T-helper 2 cell treated with Interferon-gamma antibody and Interleukin-4, amounts not matched to agents 5 μg/mL and 100 μg/mL, for 36 hours (primary cell): ENCODE measurements around the gene MAP7D1.
"Not testable (repeated sequence)": the region's sequence is repeated elsewhere in the genome, so short reads cannot be mapped to it uniquely, and the experiment has no call there.

ENCODE experiments used
- DNase-seq: peaks from one replicate; pipeline ENCODE4 v3.0.0; 2021; ENCODE audit warnings: low spot score
- H3K27ac Mint-ChIP-seq: one replicate; pipeline ENCODE4 v1.8.0; 2021; ENCODE audit warnings: mild to moderate bottlenecking, mixed read lengths
- H3K27me3 Mint-ChIP-seq: one replicate; pipeline ENCODE4 v1.8.0; 2021; ENCODE audit warnings: low read depth, mixed read lengths
- H3K36me3 Mint-ChIP-seq: one replicate; pipeline ENCODE4 v1.8.0; 2021; ENCODE audit warnings: low read depth, mixed read lengths
- H3K4me1 Mint-ChIP-seq: one replicate; pipeline ENCODE4 v1.8.0; 2021; ENCODE audit warnings: low read depth, mixed read lengths
- H3K4me3 Mint-ChIP-seq: one replicate; pipeline ENCODE4 v1.8.0; 2022; ENCODE audit warnings: mild to moderate bottlenecking, moderate library complexity, mixed read lengths
- H3K9me3 Mint-ChIP-seq: one replicate; pipeline ENCODE4 v1.8.0; 2021; ENCODE audit warnings: mixed read lengths

The MAP7D1 gene

DNA sequence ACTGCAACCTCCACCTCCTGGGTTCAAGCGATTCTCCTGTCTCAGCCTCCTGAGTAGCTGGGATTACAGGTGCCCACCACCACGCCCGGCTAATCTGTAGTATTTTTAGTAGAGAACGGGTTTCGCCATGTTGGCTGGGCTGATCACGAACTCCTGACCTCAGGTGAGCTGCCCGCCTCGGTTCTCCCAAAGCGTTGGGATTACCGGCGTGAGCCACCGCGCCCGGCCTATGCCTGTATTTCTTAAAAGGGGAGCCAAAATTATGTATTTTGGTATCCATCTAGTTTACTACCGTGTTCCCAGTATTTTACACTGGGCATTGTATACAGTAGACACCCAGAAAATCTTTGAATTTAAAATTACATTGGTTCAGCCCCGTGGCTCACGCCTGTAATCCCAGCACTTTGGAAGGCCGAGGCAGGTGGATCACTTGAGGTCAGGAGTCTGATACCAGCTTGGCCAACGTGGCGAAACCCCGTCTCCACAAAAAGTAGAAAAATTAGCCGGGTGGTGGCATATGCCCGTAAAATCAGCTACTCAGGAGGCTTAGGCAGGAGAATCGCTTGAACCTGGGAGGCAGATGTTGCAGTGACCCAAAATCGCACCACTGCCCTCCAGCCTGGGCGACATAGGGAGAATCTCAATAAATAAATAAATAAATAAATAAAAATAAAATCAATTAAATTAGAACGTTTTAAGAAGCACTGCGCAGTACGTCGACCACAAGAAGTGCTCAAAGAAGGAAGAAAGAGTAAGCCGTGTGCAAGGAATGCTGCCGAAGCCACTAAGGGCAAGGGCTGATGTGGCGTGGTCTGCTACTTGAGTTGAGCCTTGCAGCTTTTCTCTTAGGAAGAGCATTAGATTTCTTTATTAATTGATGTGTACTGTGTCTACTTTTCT is 66.8 kb downstream of the MAP7D1 start:
- peak overlapping the region; percentile 93 for H3K4me3 Mint-ChIP-seq
- peak overlapping the region; percentile 100 for H3K27ac Mint-ChIP-seq
- H3K4me1 Mint-ChIP-seq: peaks cover 25% of the 10 kb centered on the region
- no peaks in the 10 kb centered on the region for H3K27me3 Mint-ChIP-seq
- no peak for DNase-seq
- no peaks in the 10 kb centered on the region for H3K9me3 Mint-ChIP-seq
- peaks cover 26% of the 10 kb centered on the region for H3K36me3 Mint-ChIP-seq

DNA sequence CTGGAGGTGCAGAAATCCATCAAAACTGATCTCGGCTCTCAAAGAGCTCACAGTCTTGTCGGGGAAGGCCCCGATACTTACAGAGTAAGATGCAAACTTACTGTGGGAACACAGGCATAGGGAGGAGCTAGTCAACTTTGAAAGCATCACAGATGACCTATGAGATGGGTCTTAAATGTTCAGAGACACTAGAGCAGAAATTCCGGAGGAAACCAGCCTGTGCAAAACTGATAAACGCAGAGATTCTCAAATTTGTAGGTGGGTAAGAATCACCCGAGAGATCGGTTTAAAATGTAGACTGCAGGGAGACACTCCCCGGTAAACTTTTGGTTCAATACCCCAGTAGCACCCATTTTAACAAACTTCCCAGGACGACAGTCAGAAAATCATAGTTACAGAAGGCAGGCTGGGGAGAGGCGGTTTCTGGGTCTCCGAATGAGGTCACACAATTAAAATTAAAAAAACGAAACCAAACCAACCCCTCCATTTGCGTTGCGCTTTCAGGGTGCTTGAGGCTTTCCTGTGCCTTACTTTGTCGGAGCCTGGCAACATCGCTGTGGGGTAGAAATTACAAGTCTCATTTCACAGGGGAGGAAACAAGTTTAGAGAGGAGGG is 67.5 kb downstream of the MAP7D1 start:
- H3K27ac Mint-ChIP-seq: peak overlapping the region; percentile 100
- H3K27me3 Mint-ChIP-seq: no peaks in the 10 kb centered on the region
- H3K4me1 Mint-ChIP-seq: peaks cover 25% of the 10 kb centered on the region
- H3K9me3 Mint-ChIP-seq: no peaks in the 10 kb centered on the region
- peaks cover 26% of the 10 kb centered on the region for H3K36me3 Mint-ChIP-seq
- peak; percentile 52 for DNase-seq
- H3K4me3 Mint-ChIP-seq: peak overlapping the region; percentile 93

DNA sequence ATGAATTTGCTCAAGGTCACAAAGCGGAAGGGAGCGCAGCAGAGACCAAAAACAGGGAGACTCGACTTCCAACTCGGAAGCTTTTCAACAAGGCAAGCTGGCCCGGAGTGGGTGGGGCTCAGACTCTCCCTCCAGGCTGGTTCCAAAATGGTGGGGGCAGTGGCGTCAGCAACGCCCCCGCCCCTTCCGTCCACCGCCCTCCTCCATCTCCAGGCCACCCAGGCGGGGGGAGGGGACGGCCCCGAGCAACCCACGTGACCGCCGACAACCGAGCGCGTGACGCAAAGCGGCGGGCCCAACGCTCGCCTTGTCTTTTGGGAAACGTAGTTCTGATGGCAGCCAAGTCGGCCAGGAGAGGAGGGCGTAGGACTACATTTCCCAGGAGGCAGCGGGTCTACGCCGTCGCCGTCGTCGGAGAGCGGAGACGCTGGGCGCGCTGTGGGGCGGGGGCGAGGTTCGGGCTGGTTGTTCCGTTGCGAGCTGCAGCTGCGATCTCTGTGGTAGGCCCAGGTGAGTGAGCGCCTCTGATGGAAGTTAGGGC is 68.1 kb downstream of the MAP7D1 start, which contains the start of gene THRAP3:
Gene THRAP3 (plus strand): TSS at position 448 of the 541 bp plus-strand sequence. CDS start 58,121 bp downstream, outside the sequence.
- peak; percentile 100 for DNase-seq
- Mint-ChIP-seq H3K9me3 (no peaks in the 10 kb centered on the region), H3K4me1 (peaks cover 25% of the 10 kb centered on the region), H3K27me3 (no peaks in the 10 kb centered on the region), H3K27ac (peak within 1 kb of the TSS; percentile 100), H3K4me3 (peak within 1 kb of the TSS; percentile 93), H3K36me3 (peaks cover 27% of the 10 kb centered on the region)

DNA sequence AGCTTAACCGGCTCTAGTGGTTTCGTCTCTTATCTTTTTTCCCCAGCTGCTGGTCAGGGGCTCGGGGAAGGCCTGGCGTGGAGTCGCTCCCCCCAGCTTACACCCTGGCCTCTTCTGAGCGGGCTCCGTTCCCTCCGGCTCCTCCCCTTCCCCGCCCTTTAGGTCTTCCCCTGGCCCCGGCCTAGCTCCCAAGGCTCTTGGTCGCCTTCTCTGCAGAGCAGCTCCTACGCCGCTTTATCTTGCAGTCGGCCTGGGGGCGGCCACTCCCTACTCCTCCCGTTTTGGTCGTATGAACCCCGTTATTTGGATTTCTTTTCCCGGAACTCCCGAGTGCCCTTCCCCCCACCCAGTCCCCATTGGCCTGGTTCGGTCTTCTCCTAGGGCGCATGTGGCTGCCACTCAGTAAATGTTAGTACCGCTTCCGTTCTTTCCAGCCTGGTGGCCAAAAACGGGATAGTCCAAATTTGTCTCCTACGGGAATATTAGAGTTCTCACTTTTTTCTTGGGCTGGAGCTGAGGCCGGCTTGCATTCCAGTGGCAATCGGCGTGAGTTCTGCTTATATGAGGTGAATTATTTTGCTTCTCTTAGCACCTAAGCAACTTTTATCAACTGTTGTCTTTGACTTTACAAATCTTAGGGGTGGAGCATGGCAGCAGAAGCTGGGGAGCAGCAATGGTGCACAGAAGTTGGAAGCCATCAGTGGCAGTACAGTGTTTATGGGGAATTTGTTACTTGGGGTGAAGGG is 68.8 kb downstream of the MAP7D1 start:
- DNase-seq: no peak
- Mint-ChIP-seq H3K27me3 (no peaks in the 10 kb centered on the region), H3K4me3 (peak overlapping the region; percentile 93), H3K4me1 (peaks cover 25% of the 10 kb centered on the region), H3K27ac (peak overlapping the region; percentile 100), H3K36me3 (peaks cover 27% of the 10 kb centered on the region), H3K9me3 (no peaks in the 10 kb centered on the region)

DNA sequence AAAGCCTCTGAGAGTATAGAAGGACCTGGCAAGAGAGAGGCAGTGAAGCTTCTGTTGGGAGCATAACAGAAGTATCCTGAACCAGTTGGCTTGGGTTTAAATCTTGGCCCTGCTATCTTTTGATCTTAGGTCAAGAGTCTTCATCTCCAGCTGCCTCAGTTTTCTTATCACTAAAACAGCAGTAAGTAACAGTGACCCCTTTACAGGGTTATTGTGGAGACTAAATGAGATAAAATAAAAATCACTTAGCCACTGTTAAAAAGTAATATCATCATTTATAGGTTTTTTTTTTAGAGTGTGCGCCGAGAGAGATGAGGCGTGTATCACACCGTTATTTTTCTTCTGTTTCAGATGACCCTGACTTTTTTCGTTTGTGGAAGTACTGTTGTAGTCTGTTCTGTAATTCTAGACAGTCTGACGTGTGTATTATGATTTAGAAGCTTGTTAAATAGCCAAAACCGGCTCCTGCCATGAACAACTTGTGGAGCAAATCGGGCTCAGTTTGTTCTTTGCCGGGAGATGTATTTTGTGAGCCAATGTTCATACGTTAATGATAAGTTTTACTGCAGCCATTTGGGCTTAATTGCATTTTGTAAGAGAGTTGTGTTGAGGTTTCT is 69.4 kb downstream of the MAP7D1 start:
- peaks cover 29% of the 10 kb centered on the region for H3K36me3 Mint-ChIP-seq
- no peaks in the 10 kb centered on the region for H3K9me3 Mint-ChIP-seq
- no peaks in the 10 kb centered on the region for H3K27me3 Mint-ChIP-seq
- peak overlapping the region; percentile 93 for H3K4me3 Mint-ChIP-seq
- peaks cover 25% of the 10 kb centered on the region for H3K4me1 Mint-ChIP-seq
- peak overlapping the region; percentile 100 for H3K27ac Mint-ChIP-seq
- DNase-seq: no peak

DNA sequence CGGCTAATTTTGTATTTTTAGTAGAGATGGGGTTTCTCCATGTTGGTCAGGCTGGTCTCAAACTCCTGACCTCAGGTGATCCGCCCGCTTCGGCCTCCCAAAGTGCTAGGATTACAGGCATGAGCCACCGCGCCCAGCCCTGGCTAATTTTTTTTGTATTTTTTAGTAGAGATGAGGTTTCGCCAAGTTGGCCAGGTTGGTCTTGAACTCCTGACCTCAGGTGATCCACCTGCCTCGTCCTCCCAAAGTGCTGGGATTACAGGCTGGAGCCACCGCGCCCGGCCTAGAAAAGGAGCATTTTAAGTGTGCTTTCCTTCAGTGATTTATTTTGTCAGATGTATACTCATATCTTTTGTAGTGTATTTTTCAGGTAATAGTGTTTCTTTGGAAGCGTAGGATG is 74.3 kb downstream of the MAP7D1 start:
- H3K9me3 Mint-ChIP-seq, H3K4me3 Mint-ChIP-seq, H3K27me3 Mint-ChIP-seq, H3K27ac Mint-ChIP-seq, DNase-seq: not testable (repeated sequence)
- H3K36me3 Mint-ChIP-seq: peaks cover 39% of the 10 kb centered on the region
- peaks cover 29% of the 10 kb centered on the region for H3K4me1 Mint-ChIP-seq
